ENCODE results near the gene RHBDF2. TPM values are rescaled to one million over a fixed set of nuclear protein-coding genes. Genes with fewer than 3 reads are reported as not detected.

The RHBDF2 gene
- total RNA-seq, 2 donors from 2014 or later: 91.6 to 153 TPM

GRCh38 chr17:76496464-76496863, 4.8 kb downstream of the RHBDF2 start:
- no peaks in the 10 kb centered on the region for H3K36me3 ChIP-seq
- H3K4me3 ChIP-seq: no peak overlapping the region
- no peak for DNase-seq (ENCODE audit: low spot score)
- no peaks in the 10 kb centered on the region for H3K9me3 ChIP-seq
- no peak for ATAC-seq (ENCODE audit: insufficient number of reproducible peaks, low FRiP score, low read depth)
- TF ChIP-seq CTCF (IDR thresholded peaks at IDR 0.05): no peak
- H3K27me3 ChIP-seq (replicated peaks; ENCODE audit: insufficient read depth): no peaks in the 10 kb centered on the region
- H3K27ac ChIP-seq: no peak overlapping the region
- peaks cover 19 to 41% of the 10 kb centered on the region in 2 donors for H3K4me1 ChIP-seq (ENCODE audit: control insufficient read depth in 1 of 2, low read depth in 2 of 2)

- no peaks in the 10 kb centered on the region for H3K9me3 ChIP-seq
- no peak for DNase-seq (ENCODE audit: low spot score)
- no peak overlapping the region for H3K27ac ChIP-seq
- H3K4me1 ChIP-seq (ENCODE audit: control insufficient read depth in 1 of 2, low read depth in 2 of 2): peaks cover 19 to 39% of the 10 kb centered on the region in 2 donors
- no peak overlapping the region for H3K4me3 ChIP-seq
- ATAC-seq (ENCODE audit: insufficient number of reproducible peaks, low FRiP score, low read depth): no peak
- H3K36me3 ChIP-seq: no peaks in the 10 kb centered on the region
- no peaks in the 10 kb centered on the region for H3K27me3 ChIP-seq (replicated peaks; ENCODE audit: insufficient read depth)
- no peak for TF ChIP-seq CTCF (IDR thresholded peaks at IDR 0.05)
Measured at GRCh38 chr17:76495663-76496400, 5.4 kb downstream of the RHBDF2 start.

- Histone ChIP-seq H3K27ac (peak overlapping the region in 1 of 2 donors; percentile 64), H3K4me3 (peak overlapping the region; percentile 40), H3K27me3 (replicated peaks; ENCODE audit: insufficient read depth) (no peaks in the 10 kb centered on the region), H3K9me3 (no peaks in the 10 kb centered on the region), H3K36me3 (no peaks in the 10 kb centered on the region), H3K4me1 (ENCODE audit: control insufficient read depth in 1 of 2, low read depth in 2 of 2) (peaks cover 7 to 17% of the 10 kb centered on the region in 2 donors)
- TF ChIP-seq CTCF (IDR thresholded peaks at IDR 0.05): no peak
- ATAC-seq (ENCODE audit: insufficient number of reproducible peaks, low FRiP score, low read depth) (no peak), DNase-seq (ENCODE audit: low spot score) (no peak)
Measured at GRCh38 chr17:76493505-76494167, 7.6 kb downstream of the RHBDF2 start.

GRCh38 chr17:76492989-76493501, 8.2 kb downstream of the RHBDF2 start:
- no peak for ATAC-seq (ENCODE audit: insufficient number of reproducible peaks, low FRiP score, low read depth)
- peaks cover 6 to 11% of the 10 kb centered on the region in 2 donors for H3K4me1 ChIP-seq (ENCODE audit: control insufficient read depth in 1 of 2, low read depth in 2 of 2)
- peak overlapping the region in 1 of 2 donors; percentile 64 for H3K27ac ChIP-seq
- peak overlapping the region; percentile 40 for H3K4me3 ChIP-seq
- H3K27me3 ChIP-seq (replicated peaks; ENCODE audit: insufficient read depth): no peaks in the 10 kb centered on the region
- no peaks in the 10 kb centered on the region for H3K36me3 ChIP-seq
- DNase-seq (ENCODE audit: low spot score): no peak
- no peak for TF ChIP-seq CTCF (IDR thresholded peaks at IDR 0.05)
- H3K9me3 ChIP-seq: no peaks in the 10 kb centered on the region

All from thoracic aorta (tissue), 2 donors.